GM23338 (cell line): ENCODE data around the gene ACSS3. TPM values are rescaled to one million over a fixed set of nuclear protein-coding genes. Genes with fewer than 3 reads are reported as not detected.

Experiments
- ATAC-seq: fragments of 200-7000 bp; cut with Tn5 transposase; 3 replicates; pipeline ENCODE4 v1.9.1; 2020
- DNase-seq: peaks from one replicate; pipeline ENCODE4 v3.0.0-alpha.2; 2015; ENCODE audit warnings: low spot score
- H2AFZ ChIP-seq: fragments of 200-600 bp; sonication (generic); 2 replicates; pipeline ENCODE4 v1.8.0; 2016; ENCODE audit warnings: antibody characterized with exemption, mild to moderate bottlenecking, moderate library complexity
- H3F3A ChIP-seq: fragments of 200-600 bp; sonication (generic); replicated peaks from 2 replicates; pipeline ENCODE4 v1.8.0; 2017; ENCODE audit warnings: antibody characterized with exemption, mixed run types, low read depth
- H3K27ac ChIP-seq: fragments of 200-600 bp; sonication (generic); 2 replicates; pipeline ENCODE4 v1.6.1; 2016; ENCODE audit warnings: low read depth
- H3K27me3 ChIP-seq: fragments of 200-600 bp; sonication (generic); 2 replicates; pipeline ENCODE4 v1.8.0; 2016; ENCODE audit warnings: mild to moderate bottlenecking, mixed run types, moderate library complexity; ENCODE audit not compliant: insufficient read depth
- H3K36me3 ChIP-seq: fragments of 200-600 bp; sonication (generic); 2 replicates; pipeline ENCODE4 v1.8.0; 2016; ENCODE audit warnings: mild to moderate bottlenecking; ENCODE audit not compliant: insufficient read depth
- H3K4me1 ChIP-seq: fragments of 200-600 bp; sonication (generic); 2 replicates; pipeline ENCODE4 v1.8.0; 2016; ENCODE audit warnings: mild to moderate bottlenecking, moderate library complexity; ENCODE audit not compliant: insufficient read depth
- H3K4me2 ChIP-seq: fragments of 200-600 bp; sonication (generic); 2 replicates; pipeline ENCODE4 v1.7.1; 2017; ENCODE audit warnings: mixed run types
- H3K4me3 ChIP-seq: fragments of 200-600 bp; sonication (generic); 2 replicates; pipeline ENCODE4 v1.6.1; 2016; ENCODE audit warnings: mixed run types
- H3K79me2 ChIP-seq: fragments of 200-600 bp; sonication (generic); replicated peaks from 2 replicates; pipeline ENCODE4 v1.8.0; 2017; ENCODE audit warnings: mild to moderate bottlenecking; ENCODE audit not compliant: insufficient read depth
- H3K9me2 ChIP-seq: fragments of 200-600 bp; sonication (generic); 2 replicates; pipeline ENCODE4 v1.8.0; 2017; ENCODE audit not compliant: insufficient read depth
- H4K20me1 ChIP-seq: fragments of 200-600 bp; sonication (generic); replicated peaks from 2 replicates; pipeline ENCODE4 v1.8.0; 2017; ENCODE audit warnings: mild to moderate bottlenecking; ENCODE audit not compliant: insufficient read depth
- H3K27ac Mint-ChIP-seq: 2 replicates; pipeline ENCODE4 v1.8.0; 2020; ENCODE audit warnings: inconsistent platforms, mild to moderate bottlenecking, moderate library complexity, mixed read lengths
- H3K27me3 Mint-ChIP-seq: 3 replicates; pipeline ENCODE4 v1.8.0; 2022; ENCODE audit warnings: low read depth, mild to moderate bottlenecking, moderate library complexity, mixed read lengths, inconsistent platforms; ENCODE audit not compliant: insufficient read depth, poor library complexity
- H3K36me3 Mint-ChIP-seq: 3 replicates; pipeline ENCODE4 v1.8.0; 2021; ENCODE audit warnings: low read depth, mild to moderate bottlenecking, inconsistent platforms, moderate library complexity, mixed read lengths
- H3K4me1 Mint-ChIP-seq: 3 replicates; pipeline ENCODE4 v1.8.0; 2020; ENCODE audit warnings: mild to moderate bottlenecking, inconsistent platforms, mixed read lengths
- H3K4me3 Mint-ChIP-seq: 3 replicates; pipeline ENCODE4 v1.8.0; 2021; ENCODE audit warnings: moderate library complexity, mild to moderate bottlenecking, inconsistent platforms, mixed read lengths
- H3K9me3 Mint-ChIP-seq: 3 replicates; pipeline ENCODE4 v1.8.0; 2020; ENCODE audit warnings: moderate library complexity, mild to moderate bottlenecking, inconsistent platforms, mixed read lengths
- CTCF ChIP-seq, 2 experiments: fragments of 200-600 bp in 1 of 2; sonication (generic) in 1 of 2; conservative IDR thresholded peaks; 2 replicates each; pipeline versions ENCODE4 v1.5.1 to v1.6.1; 2016 to 2017; ENCODE audit warnings: antibody characterized with exemption in 2 of 2, low read depth in 2 of 2, mild to moderate bottlenecking in 2 of 2, moderate library complexity in 1 of 2
- JUNB ChIP-seq: IDR thresholded peaks from one replicate; pipeline ENCODE4 v1.6.1; 2016; ENCODE audit warnings: antibody characterized with exemption; ENCODE audit not compliant: unreplicated experiment
- POLR2AphosphoS5 ChIP-seq: IDR thresholded peaks from 2 replicates; pipeline ENCODE4 v1.6.1; 2016; ENCODE audit warnings: antibody characterized with exemption, low read depth
- REST ChIP-seq: IDR thresholded peaks from one replicate; pipeline ENCODE4 v1.6.1; 2018; ENCODE audit warnings: antibody characterized with exemption; ENCODE audit not compliant: unreplicated experiment
- ZNF114 ChIP-seq: fragments of 250-450 bp; sonication (Bioruptor Pico); IDR thresholded peaks from 2 replicates; pipeline ENCODE4 v1.5.0; 2020; ENCODE audit warnings: mild to moderate bottlenecking, moderate library complexity
- ZNF331 ChIP-seq: fragments of 250-450 bp; sonication (Bioruptor Pico); IDR thresholded peaks from 2 replicates; pipeline ENCODE4 v1.5.0; 2020; ENCODE audit warnings: low read depth, mild to moderate bottlenecking, moderate library complexity
- ZNF462 ChIP-seq: fragments of 250-450 bp; sonication (Bioruptor Pico); IDR thresholded peaks from 2 replicates; pipeline ENCODE4 v1.5.0; 2020; ENCODE audit warnings: mild to moderate bottlenecking, moderate library complexity
- polyA plus RNA-seq: library from polyadenylated mRNA; unstranded; fragments of >200 nt; fragmentation: Nextera tagmentation; extraction: Ambion mirVana; gene quantifications from 2 replicates; pipeline ENCODE4 v1.2.1, GENCODE V29; 2016
- total RNA-seq: library from RNA; depleted of rRNA; stranded (reverse); fragments of >200 nt; shearing (Covaris generic); gene quantifications from 2 replicates; pipeline ENCODE4 v1.2.3, GENCODE V29; 2014
- TF ChIP-seq, protein P1 (sequence below): IDR thresholded peaks from 2 replicates; pipeline ENCODE4 v1.6.1; 2016; ENCODE audit warnings: antibody characterized with exemption

Gene ACSS3
- total and polyA plus RNA-seq, 2 experiments from 2014 or later, result 7.4 to 28.9 TPM

- no peak for DNase-seq
- Mint-ChIP-seq H3K4me3 (no peak overlapping the region), H3K9me3 (no peaks in the 10 kb centered on the region), H3K36me3 (no peaks in the 10 kb centered on the region), H3K4me1 (no peaks in the 10 kb centered on the region), H3K27ac (no peak overlapping the region), H3K27me3 (peaks cover 2% of the 10 kb centered on the region)
- Histone ChIP-seq H3K4me2 (no peak overlapping the region), H3K27ac (no peak overlapping the region), H3K27me3 (no peaks in the 10 kb centered on the region), H2AFZ (no peak overlapping the region), H3K79me2 (no peaks in the 10 kb centered on the region), H3K4me3 (no peak overlapping the region), H3K9me2 (no peaks in the 10 kb centered on the region), H4K20me1 (no peaks in the 10 kb centered on the region; the same call in 1 of the 2 replicates), H3K4me1 (no peaks in the 10 kb centered on the region), H3K36me3 (no peaks in the 10 kb centered on the region), H3F3A (no peaks in the 10 kb centered on the region)
- TF ChIP-seq POLR2AphosphoS5, result no peak
- TF ChIP-seq, protein P1, sequence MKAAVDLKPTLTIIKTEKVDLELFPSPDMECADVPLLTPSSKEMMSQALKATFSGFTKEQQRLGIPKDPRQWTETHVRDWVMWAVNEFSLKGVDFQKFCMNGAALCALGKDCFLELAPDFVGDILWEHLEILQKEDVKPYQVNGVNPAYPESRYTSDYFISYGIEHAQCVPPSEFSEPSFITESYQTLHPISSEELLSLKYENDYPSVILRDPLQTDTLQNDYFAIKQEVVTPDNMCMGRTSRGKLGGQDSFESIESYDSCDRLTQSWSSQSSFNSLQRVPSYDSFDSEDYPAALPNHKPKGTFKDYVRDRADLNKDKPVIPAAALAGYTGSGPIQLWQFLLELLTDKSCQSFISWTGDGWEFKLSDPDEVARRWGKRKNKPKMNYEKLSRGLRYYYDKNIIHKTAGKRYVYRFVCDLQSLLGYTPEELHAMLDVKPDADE, result no peak
- TF ChIP-seq CTCF (conservative IDR thresholded peaks at IDR 0.05; ENCODE audit: low read depth in 2 of 2), result no peak
- TF ChIP-seq ZNF114 (CRISPR knock-in tag), result no peak
- no peak for TF ChIP-seq ZNF462 (CRISPR knock-in tag)
- TF ChIP-seq JUNB, result peak; percentile 83
- TF ChIP-seq REST, result no peak
- no peak for TF ChIP-seq ZNF331 (CRISPR knock-in tag)
- ATAC-seq, result no peak
Observed at GRCh38 chr12:81270385-81270784, 192.5 kb downstream of the ACSS3 start.
